Hepatocyte (in vitro differentiated cells): ENCODE results near the gene LRRC75B.
"Not testable (repeated sequence)": the region's sequence is repeated elsewhere in the genome, so short reads cannot be mapped to it uniquely, and the experiment has no call there.

Experiments
- EZH2 ChIP-seq: fragments of 200-600 bp; sonication (generic); IDR thresholded peaks from 2 replicates; pipeline ENCODE4 v1.6.1; 2016; ENCODE audit warnings: antibody characterized with exemption, mild to moderate bottlenecking, borderline replicate concordance
- EZH2phosphoT487 ChIP-seq: fragments of 200-600 bp; sonication (generic); IDR thresholded peaks from one replicate; pipeline ENCODE4 v1.6.1; 2018; ENCODE audit warnings: antibody characterized with exemption, mild to moderate bottlenecking, low read depth, moderate library complexity; ENCODE audit not compliant: unreplicated experiment, severe bottlenecking
- TF ChIP-seq, protein P1 (sequence below): fragments of 200-600 bp; sonication (generic); IDR thresholded peaks from 2 replicates; pipeline ENCODE4 v1.5.1; 2016; ENCODE audit warnings: antibody characterized with exemption, mild to moderate bottlenecking; ENCODE audit not compliant: poor library complexity

DNA sequence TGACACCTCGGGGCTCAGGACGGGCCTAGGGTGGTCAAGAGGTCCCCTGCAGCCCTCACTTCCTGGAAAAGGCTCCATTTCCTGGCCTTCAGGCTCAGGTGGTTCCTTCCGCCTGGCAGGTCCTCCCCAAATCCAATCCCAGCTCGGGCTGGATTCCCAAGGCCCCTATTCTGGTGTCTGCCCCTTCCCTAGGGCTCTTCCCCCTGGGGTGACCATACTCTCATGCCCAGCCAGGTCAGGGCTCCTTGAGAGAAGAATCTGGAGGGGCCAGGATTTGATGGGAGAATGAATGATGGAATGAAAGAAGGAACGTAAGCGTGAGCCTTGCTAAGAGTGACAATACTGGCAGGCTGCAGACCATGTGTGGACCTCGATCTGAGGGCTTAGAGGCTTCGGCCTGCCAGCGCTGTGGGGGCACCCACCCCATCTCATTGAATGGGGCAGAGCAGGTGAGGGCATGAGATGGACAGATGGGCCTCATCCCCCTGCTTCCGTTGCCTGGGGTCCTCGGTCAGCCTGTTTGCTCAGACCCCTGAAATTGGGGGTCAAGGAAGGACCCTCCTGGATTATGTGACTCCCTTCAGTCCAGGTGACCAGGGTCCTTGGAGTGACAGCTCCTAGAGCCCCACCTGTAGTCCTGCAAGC, 9.4 kb upstream of the LRRC75B start:
- TF ChIP-seq, protein P1, sequence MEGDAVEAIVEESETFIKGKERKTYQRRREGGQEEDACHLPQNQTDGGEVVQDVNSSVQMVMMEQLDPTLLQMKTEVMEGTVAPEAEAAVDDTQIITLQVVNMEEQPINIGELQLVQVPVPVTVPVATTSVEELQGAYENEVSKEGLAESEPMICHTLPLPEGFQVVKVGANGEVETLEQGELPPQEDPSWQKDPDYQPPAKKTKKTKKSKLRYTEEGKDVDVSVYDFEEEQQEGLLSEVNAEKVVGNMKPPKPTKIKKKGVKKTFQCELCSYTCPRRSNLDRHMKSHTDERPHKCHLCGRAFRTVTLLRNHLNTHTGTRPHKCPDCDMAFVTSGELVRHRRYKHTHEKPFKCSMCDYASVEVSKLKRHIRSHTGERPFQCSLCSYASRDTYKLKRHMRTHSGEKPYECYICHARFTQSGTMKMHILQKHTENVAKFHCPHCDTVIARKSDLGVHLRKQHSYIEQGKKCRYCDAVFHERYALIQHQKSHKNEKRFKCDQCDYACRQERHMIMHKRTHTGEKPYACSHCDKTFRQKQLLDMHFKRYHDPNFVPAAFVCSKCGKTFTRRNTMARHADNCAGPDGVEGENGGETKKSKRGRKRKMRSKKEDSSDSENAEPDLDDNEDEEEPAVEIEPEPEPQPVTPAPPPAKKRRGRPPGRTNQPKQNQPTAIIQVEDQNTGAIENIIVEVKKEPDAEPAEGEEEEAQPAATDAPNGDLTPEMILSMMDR: not testable (repeated sequence)
- TF ChIP-seq EZH2, EZH2phosphoT487: not testable (repeated sequence)
